ENCODE data around the gene C4orf50. TPM values are rescaled to one million over a fixed set of nuclear protein-coding genes. Genes with fewer than 3 reads are reported as not detected.

C4orf50 gene
- total and polyA plus RNA-seq, 10 of the 15 experiments (the other 5 are each of a cell fraction or from before 2014, with no cell fraction given): 0.04 to 0.09 (median 0.05) TPM; not detected in 3

DNA sequence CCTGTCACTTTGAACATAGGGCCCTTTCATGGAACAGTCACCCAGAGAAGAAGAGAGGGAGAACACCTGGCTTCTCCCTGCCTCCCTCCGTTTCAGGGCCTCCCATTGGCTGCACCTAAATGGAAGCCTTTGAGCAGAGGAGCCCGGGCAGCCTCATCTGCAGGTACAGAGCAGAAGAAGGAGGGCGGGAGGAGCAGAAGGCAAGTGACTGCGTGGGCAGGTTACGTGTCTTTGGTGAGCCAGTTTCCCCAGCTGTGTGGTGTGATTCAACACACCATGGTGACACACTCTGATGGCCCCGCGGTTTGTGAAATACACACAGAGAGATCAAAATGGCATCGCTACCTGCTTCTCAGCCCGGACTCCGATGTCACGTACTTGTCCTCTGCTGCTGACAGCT, 431 bp downstream of the C4orf50 start:
- CTCF ChIA-PET: interaction anchor here (3.2 kb wide), 1 partner anchor 20 kb away, joined by 19 read pairs; no protein-coding TSS in a partner anchor

More for the DNA sequence above, 431 bp downstream of the C4orf50 start:
- ATAC-seq (no peak), DNase-seq (ENCODE audit: low read depth, low spot score) (no peak), FAIRE-seq (no peak)
- no peak overlapping the region for H3K27ac ChIP-seq (ENCODE audit: control insufficient read depth, insufficient read depth)
- SMC1A ChIA-PET (ENCODE audit: uncharacterized antibody, unreplicated experiment): no interaction called here
- H3K9me3 ChIP-seq (replicated peaks; ENCODE audit: control insufficient read depth, insufficient read depth, low read length): no peaks in the 10 kb centered on the region
- POLR2A ChIA-PET: no interaction called here
- no peak overlapping the region for H3K9ac ChIP-seq (ENCODE audit: control insufficient read depth, insufficient read depth, low read length)
- BruUV-seq (replicated peaks): no TSS peak
- no peaks in the 10 kb centered on the region for H4K20me1 ChIP-seq (ENCODE audit: control insufficient read depth, insufficient read depth)
- no peaks in the 10 kb centered on the region for H3K36me3 ChIP-seq (ENCODE audit: control insufficient read depth in 2 of 2, insufficient read depth in 2 of 2, low read length in 1 of 2)
- no peak overlapping the region for H3K4me3 ChIP-seq
- H3K79me2 ChIP-seq (ENCODE audit: control insufficient read depth, insufficient read depth, low read length): no peaks in the 10 kb centered on the region
- no peaks in the 10 kb centered on the region for H3K4me1 ChIP-seq (ENCODE audit: control insufficient read depth, insufficient read depth, low read length)
- WGBS (ENCODE audit: insufficient coverage, insufficient replicate concordance, low lambda C conversion rate, missing lambda C conversion rate): 45% methylated on average over 11 of the region's 11 CpGs
- no peak for TF ChIP-seq ZSCAN29 (IDR thresholded peaks at IDR 0.05)
- TF ChIP-seq SMAD5 (IDR thresholded peaks at IDR 0.05; ENCODE audit: low read depth): no peak
- TF ChIP-seq, protein P1, sequence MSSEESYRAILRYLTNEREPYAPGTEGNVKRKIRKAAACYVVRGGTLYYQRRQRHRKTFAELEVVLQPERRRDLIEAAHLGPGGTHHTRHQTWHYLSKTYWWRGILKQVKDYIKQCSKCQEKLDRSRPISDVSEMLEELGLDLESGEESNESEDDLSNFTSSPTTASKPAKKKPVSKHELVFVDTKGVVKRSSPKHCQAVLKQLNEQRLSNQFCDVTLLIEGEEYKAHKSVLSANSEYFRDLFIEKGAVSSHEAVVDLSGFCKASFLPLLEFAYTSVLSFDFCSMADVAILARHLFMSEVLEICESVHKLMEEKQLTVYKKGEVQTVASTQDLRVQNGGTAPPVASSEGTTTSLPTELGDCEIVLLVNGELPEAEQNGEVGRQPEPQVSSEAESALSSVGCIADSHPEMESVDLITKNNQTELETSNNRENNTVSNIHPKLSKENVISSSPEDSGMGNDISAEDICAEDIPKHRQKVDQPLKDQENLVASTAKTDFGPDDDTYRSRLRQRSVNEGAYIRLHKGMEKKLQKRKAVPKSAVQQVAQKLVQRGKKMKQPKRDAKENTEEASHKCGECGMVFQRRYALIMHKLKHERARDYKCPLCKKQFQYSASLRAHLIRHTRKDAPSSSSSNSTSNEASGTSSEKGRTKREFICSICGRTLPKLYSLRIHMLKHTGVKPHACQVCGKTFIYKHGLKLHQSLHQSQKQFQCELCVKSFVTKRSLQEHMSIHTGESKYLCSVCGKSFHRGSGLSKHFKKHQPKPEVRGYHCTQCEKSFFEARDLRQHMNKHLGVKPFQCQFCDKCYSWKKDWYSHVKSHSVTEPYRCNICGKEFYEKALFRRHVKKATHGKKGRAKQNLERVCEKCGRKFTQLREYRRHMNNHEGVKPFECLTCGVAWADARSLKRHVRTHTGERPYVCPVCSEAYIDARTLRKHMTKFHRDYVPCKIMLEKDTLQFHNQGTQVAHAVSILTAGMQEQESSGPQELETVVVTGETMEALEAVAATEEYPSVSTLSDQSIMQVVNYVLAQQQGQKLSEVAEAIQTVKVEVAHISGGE (CRISPR knock-in tag; IDR thresholded peaks at IDR 0.05): no peak
- no peak for TF ChIP-seq CREM (IDR thresholded peaks at IDR 0.05; ENCODE audit: low read depth)
- no peak for TF ChIP-seq SIX5 (IDR thresholded peaks at IDR 0.05; ENCODE audit: low read depth, low read length, severe bottlenecking)
- no peak for TF ChIP-seq STAT1 (conservative IDR thresholded peaks at IDR 0.05)
- TF ChIP-seq CHD4 (IDR thresholded peaks at IDR 0.05): no peak
- no peak for TF ChIP-seq NR2C1 (IDR thresholded peaks at IDR 0.05)
- TF ChIP-seq MYB (IDR thresholded peaks at IDR 0.05; ENCODE audit: borderline replicate concordance, low read depth, low read length): no peak
- TF ChIP-seq, protein P2, sequence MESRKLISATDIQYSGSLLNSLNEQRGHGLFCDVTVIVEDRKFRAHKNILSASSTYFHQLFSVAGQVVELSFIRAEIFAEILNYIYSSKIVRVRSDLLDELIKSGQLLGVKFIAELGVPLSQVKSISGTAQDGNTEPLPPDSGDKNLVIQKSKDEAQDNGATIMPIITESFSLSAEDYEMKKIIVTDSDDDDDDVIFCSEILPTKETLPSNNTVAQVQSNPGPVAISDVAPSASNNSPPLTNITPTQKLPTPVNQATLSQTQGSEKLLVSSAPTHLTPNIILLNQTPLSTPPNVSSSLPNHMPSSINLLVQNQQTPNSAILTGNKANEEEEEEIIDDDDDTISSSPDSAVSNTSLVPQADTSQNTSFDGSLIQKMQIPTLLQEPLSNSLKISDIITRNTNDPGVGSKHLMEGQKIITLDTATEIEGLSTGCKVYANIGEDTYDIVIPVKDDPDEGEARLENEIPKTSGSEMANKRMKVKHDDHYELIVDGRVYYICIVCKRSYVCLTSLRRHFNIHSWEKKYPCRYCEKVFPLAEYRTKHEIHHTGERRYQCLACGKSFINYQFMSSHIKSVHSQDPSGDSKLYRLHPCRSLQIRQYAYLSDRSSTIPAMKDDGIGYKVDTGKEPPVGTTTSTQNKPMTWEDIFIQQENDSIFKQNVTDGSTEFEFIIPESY (IDR thresholded peaks at IDR 0.05): no peak
- TF ChIP-seq NFYA (IDR thresholded peaks at IDR 0.05; ENCODE audit: borderline replicate concordance, low read depth, low read length): no peak
- TF ChIP-seq TCF7 (IDR thresholded peaks at IDR 0.05; ENCODE audit: borderline replicate concordance): no peak
- TF ChIP-seq ASH2L (IDR thresholded peaks at IDR 0.05; ENCODE audit: borderline replicate concordance, low read depth): no peak
- no peak for TF ChIP-seq HDAC6 (IDR thresholded peaks at IDR 0.05; ENCODE audit: unreplicated experiment)
- H2AFZ ChIP-seq (ENCODE audit: control insufficient read depth, low read depth, low read length): no peak overlapping the region
- intact Hi-C loops (cut with micrococcal nuclease; ENCODE audit: unreplicated experiment) (no loop called here), in situ Hi-C loops (cut with MboI) (no loop called here)
- H3K4me2 ChIP-seq (ENCODE audit: control insufficient read depth, insufficient read depth): no peak overlapping the region
- RAD21 ChIA-PET (ENCODE audit: unreplicated experiment): no interaction called here
- no peaks in the 10 kb centered on the region; a peak in 1 of 4 replicates for H3K27me3 ChIP-seq (replicated peaks in 1 of 2; ENCODE audit: control insufficient read depth in 2 of 2, insufficient read depth in 2 of 2, low read length in 1 of 2)

Measured in GM12878 (cell line).